ENCODE results near the gene CACNA1B. TPM values are rescaled to one million over a fixed set of nuclear protein-coding genes. Genes with fewer than 3 reads are reported as not detected.

Gene CACNA1B
- total RNA-seq, 1 experiment from 2014 or later = 1.7 TPM

DNA sequence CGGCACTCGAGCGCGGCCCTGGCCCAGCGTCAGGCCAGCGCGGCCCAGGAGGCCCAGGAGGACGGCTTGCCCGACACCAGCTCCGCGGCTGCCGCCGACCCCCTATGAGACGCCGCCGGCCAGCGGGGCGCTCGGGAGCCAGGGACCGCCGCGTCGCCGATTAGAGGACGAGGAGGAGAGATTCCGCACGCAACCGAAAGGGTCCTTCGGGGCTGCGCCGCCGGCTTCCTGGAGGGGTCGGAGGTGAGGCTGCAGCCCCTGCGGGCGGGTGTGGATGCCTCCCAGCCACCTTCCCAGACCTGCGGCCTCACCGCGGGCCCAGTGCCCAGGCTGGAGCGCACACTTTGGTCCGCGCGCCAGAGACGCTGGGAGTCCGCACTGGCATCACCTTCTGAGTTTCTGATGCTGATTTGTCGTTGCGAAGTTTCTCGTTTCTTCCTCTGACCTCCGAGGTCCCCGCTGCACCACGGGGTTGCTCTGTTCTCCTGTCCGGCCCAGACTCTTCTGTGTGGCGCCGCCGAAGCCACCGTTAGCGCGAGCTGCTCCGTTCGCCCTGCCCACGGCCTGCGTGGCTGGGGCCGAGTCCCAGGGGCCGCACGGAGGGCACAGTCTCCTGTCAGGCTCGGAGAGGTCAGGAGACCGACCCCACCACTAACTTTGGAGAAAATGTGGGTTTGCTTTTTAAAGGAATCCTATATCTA lies 42.6 kb upstream of the CACNA1B start:
- Histone ChIP-seq H3K9ac (ENCODE audit: low read length) (no peak overlapping the region), H3K4me1 (ENCODE audit: control insufficient read depth in 1 of 2, insufficient read depth in 2 of 2, low read length in 2 of 2) (no peaks in the 10 kb centered on the region)

More for the DNA sequence above, 42.6 kb upstream of the CACNA1B start:
- no peaks in the 10 kb centered on the region for H3K9me2 ChIP-seq (ENCODE audit: insufficient read depth)
- H2AFZ ChIP-seq (ENCODE audit: low read depth, low read length, poor library complexity, severe bottlenecking) = no peak overlapping the region
- intact Hi-C loops (cut with micrococcal nuclease) = no loop called here
- H3K27me3 ChIP-seq (ENCODE audit: insufficient read depth, low read length) = no peaks in the 10 kb centered on the region
- TF ChIP-seq, protein P1, sequence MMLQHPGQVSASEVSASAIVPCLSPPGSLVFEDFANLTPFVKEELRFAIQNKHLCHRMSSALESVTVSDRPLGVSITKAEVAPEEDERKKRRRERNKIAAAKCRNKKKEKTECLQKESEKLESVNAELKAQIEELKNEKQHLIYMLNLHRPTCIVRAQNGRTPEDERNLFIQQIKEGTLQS (IDR thresholded peaks at IDR 0.05) = no peak
- TF ChIP-seq RAD21 (IDR thresholded peaks at IDR 0.05; ENCODE audit: low read depth) (no peak), MAX (IDR thresholded peaks at IDR 0.05) (no peak), POLR2AphosphoS5 (IDR thresholded peaks at IDR 0.05; ENCODE audit: low read depth, low read length) (no peak), FOSL1 (IDR thresholded peaks at IDR 0.05; ENCODE audit: low read depth) (no peak), CEBPB (IDR thresholded peaks at IDR 0.05; ENCODE audit: low read depth) (no peak), REST (IDR thresholded peaks at IDR 0.05; ENCODE audit: low read depth) (no peak), SP1 (IDR thresholded peaks at IDR 0.05; ENCODE audit: low read depth) (no peak), CBX3 (IDR thresholded peaks at IDR 0.05; ENCODE audit: low read depth) (no peak), TCF7L2 (IDR thresholded peaks at IDR 0.05; ENCODE audit: borderline replicate concordance, extremely low read depth, insufficient read depth, insufficient read length) (no peak), ZFX (IDR thresholded peaks at IDR 0.05) (no peak), EZH2 (IDR thresholded peaks at IDR 0.05) (no peak), YY1 (IDR thresholded peaks at IDR 0.05; ENCODE audit: extremely low read depth, insufficient replicate concordance, low read depth, low read length) (no peak), JUND (IDR thresholded peaks at IDR 0.05) (no peak), SRF (IDR thresholded peaks at IDR 0.05; ENCODE audit: low read depth) (no peak), SIN3A (IDR thresholded peaks at IDR 0.05; ENCODE audit: low read depth) (no peak), EZH2phosphoT487 (IDR thresholded peaks at IDR 0.05; ENCODE audit: borderline replicate concordance) (no peak)
- TF ChIP-seq, protein P2, sequence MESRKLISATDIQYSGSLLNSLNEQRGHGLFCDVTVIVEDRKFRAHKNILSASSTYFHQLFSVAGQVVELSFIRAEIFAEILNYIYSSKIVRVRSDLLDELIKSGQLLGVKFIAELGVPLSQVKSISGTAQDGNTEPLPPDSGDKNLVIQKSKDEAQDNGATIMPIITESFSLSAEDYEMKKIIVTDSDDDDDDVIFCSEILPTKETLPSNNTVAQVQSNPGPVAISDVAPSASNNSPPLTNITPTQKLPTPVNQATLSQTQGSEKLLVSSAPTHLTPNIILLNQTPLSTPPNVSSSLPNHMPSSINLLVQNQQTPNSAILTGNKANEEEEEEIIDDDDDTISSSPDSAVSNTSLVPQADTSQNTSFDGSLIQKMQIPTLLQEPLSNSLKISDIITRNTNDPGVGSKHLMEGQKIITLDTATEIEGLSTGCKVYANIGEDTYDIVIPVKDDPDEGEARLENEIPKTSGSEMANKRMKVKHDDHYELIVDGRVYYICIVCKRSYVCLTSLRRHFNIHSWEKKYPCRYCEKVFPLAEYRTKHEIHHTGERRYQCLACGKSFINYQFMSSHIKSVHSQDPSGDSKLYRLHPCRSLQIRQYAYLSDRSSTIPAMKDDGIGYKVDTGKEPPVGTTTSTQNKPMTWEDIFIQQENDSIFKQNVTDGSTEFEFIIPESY (IDR thresholded peaks at IDR 0.05; ENCODE audit: extremely low read depth, insufficient replicate concordance, low read length) = no peak
- TF ChIP-seq, protein P3, sequence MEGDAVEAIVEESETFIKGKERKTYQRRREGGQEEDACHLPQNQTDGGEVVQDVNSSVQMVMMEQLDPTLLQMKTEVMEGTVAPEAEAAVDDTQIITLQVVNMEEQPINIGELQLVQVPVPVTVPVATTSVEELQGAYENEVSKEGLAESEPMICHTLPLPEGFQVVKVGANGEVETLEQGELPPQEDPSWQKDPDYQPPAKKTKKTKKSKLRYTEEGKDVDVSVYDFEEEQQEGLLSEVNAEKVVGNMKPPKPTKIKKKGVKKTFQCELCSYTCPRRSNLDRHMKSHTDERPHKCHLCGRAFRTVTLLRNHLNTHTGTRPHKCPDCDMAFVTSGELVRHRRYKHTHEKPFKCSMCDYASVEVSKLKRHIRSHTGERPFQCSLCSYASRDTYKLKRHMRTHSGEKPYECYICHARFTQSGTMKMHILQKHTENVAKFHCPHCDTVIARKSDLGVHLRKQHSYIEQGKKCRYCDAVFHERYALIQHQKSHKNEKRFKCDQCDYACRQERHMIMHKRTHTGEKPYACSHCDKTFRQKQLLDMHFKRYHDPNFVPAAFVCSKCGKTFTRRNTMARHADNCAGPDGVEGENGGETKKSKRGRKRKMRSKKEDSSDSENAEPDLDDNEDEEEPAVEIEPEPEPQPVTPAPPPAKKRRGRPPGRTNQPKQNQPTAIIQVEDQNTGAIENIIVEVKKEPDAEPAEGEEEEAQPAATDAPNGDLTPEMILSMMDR (IDR thresholded peaks at IDR 0.05 in 2 of 3, conservative IDR thresholded peaks at IDR 0.05 in 1 of 3; ENCODE audit: borderline replicate concordance in 1 of 3, insufficient read depth in 1 of 3, low read depth in 2 of 3, low read length in 2 of 3) = no peak
- peaks cover 0 to 10% of the 10 kb centered on the region in 2 experiments; a peak in 2 of 4 replicates for H3K36me3 ChIP-seq (ENCODE audit: control insufficient read depth in 1 of 2, insufficient read depth in 2 of 2, low read length in 2 of 2)
- H3K9me3 ChIP-seq (ENCODE audit: control insufficient read depth in 1 of 2, insufficient read depth in 1 of 2, low read depth in 1 of 2, low read length in 2 of 2) = no peaks in the 10 kb centered on the region
- ATAC-seq (no peak), DNase-seq (ENCODE audit: low read depth, low spot score) (no peak)
- ChIA-PET POLR2A (no interaction called here), RAD21 (ENCODE audit: low non-redundant PET in 1 of 2, low total read pairs in 2 of 2, uncharacterized antibody in 2 of 2, unreplicated experiment in 2 of 2) (no interaction called here), CTCF (no interaction called here)
- no TSS peak for BruUV-seq (replicated peaks)
- no peaks in the 10 kb centered on the region for H3K79me2 ChIP-seq (ENCODE audit: insufficient read depth, low read length)
- no peak overlapping the region for H3K4me2 ChIP-seq (ENCODE audit: low read length)
- no peak overlapping the region for H3K27ac ChIP-seq (ENCODE audit: low read depth, low read length)
- no peak overlapping the region for H3K4me3 ChIP-seq (replicated peaks in 1 of 2; ENCODE audit: low read depth in 1 of 2, low read length in 2 of 2)
- H4K20me1 ChIP-seq (ENCODE audit: insufficient read depth) = no peaks in the 10 kb centered on the region; the same call in 1 of the 2 replicates
